Esophagus muscularis mucosa (tissue), 3 donors: ENCODE results near the gene MARF1.

ENCODE experiments used
- POLR2AphosphoS5 ChIP-seq, 2 donors: sonication (generic); formaldehyde crosslinking; IDR thresholded peaks; one replicate each; pipeline ENCODE4 v1.6.1; 2017; ENCODE audit warnings: antibody characterized with exemption in 2 of 2
- TF ChIP-seq, protein P1 (sequence below), 3 experiments: fragments of 200-600 bp in 2 of 3; fragments of 450-650 bp in 1 of 3; sonication (generic) in 2 of 3; IDR thresholded peaks; one replicate each; pipeline ENCODE4 v1.5.1; 2017 to 2019; ENCODE audit warnings: antibody characterized with exemption in 3 of 3, mild to moderate bottlenecking in 2 of 3, moderate library complexity in 1 of 3

DNA sequence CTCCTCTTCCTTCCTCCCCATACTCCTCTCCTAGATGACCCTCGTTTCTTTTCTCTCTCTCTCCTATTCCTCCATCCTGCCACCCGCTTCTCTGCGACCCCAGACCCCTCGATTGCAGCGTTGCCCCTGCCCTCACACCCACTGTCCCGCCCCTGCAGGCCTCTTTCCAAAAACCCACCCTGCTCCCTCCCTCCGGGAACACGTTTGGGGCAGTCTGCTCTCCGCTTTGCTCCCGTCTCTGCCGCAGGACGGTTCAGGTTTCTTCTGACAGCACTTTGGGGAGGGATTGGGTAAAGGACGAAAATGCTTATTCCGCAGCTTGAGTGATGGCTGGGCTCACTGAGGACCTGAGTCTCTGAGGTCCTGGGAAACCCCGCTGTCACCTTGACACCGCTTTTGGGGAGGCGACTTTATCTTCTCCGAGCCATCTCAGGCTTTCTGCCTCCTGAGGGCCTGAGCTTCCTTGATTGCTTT lies 7.8 kb upstream of the MARF1 start:
- no peak for TF ChIP-seq POLR2AphosphoS5 (IDR thresholded peaks at IDR 0.05)
- TF ChIP-seq, protein P1, sequence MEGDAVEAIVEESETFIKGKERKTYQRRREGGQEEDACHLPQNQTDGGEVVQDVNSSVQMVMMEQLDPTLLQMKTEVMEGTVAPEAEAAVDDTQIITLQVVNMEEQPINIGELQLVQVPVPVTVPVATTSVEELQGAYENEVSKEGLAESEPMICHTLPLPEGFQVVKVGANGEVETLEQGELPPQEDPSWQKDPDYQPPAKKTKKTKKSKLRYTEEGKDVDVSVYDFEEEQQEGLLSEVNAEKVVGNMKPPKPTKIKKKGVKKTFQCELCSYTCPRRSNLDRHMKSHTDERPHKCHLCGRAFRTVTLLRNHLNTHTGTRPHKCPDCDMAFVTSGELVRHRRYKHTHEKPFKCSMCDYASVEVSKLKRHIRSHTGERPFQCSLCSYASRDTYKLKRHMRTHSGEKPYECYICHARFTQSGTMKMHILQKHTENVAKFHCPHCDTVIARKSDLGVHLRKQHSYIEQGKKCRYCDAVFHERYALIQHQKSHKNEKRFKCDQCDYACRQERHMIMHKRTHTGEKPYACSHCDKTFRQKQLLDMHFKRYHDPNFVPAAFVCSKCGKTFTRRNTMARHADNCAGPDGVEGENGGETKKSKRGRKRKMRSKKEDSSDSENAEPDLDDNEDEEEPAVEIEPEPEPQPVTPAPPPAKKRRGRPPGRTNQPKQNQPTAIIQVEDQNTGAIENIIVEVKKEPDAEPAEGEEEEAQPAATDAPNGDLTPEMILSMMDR (IDR thresholded peaks at IDR 0.05) = no peak
